Esophagus (tissue), 2 donors: ENCODE measurements around the gene PPFIBP1. TPM values are rescaled to one million over a fixed set of nuclear protein-coding genes. Genes with fewer than 3 reads are reported as not detected.

ENCODE experiments used
- H3K27ac ChIP-seq, 2 donors: one replicate each; pipeline ENCODE4 v1.5.1; 2013; ENCODE audit warnings: low read depth in 2 of 2, mild to moderate bottlenecking in 2 of 2, inconsistent platforms in 1 of 2, low read length in 1 of 2, moderate library complexity in 1 of 2
- H3K27me3 ChIP-seq, 2 donors: one replicate each; pipeline ENCODE4 v1.6.1; 2013; ENCODE audit warnings: low read length in 2 of 2, control low read depth in 1 of 2, mild to moderate bottlenecking in 1 of 2; ENCODE audit not compliant: insufficient read depth in 2 of 2, control insufficient read depth in 1 of 2
- H3K36me3 ChIP-seq, 2 donors: one replicate each; pipeline ENCODE4 v1.6.1; 2013; ENCODE audit warnings: low read length in 1 of 2; ENCODE audit not compliant: control insufficient read depth in 2 of 2, insufficient read depth in 2 of 2
- H3K4me1 ChIP-seq, 2 donors: one replicate each; pipeline ENCODE4 v1.6.1; 2013; ENCODE audit warnings: low read length in 1 of 2; ENCODE audit not compliant: control insufficient read depth in 2 of 2, insufficient read depth in 2 of 2
- H3K4me3 ChIP-seq, 2 donors: one replicate each; pipeline ENCODE4 v1.5.1; 2013; ENCODE audit warnings: low read length in 2 of 2, mild to moderate bottlenecking in 2 of 2, low read depth in 1 of 2, moderate library complexity in 1 of 2
- H3K9me3 ChIP-seq, 2 donors: one replicate each; pipeline ENCODE4 v1.6.1; 2013; ENCODE audit warnings: mild to moderate bottlenecking in 2 of 2, low read depth in 1 of 2, low read length in 1 of 2, moderate library complexity in 1 of 2; ENCODE audit not compliant: control insufficient read depth in 2 of 2, insufficient read depth in 1 of 2
- WGBS, 2 donors: extraction: QIAGEN DNeasy Blood & Tissue Kit; methylation state at CpG; one replicate each; pipeline ENCODE4 v1.1.7; 2013; 5-methylcytosine and 5-hydroxymethylcytosine counted together
- polyA plus RNA-seq, 2 donors: library from polyadenylated mRNA; stranded (reverse); fragments of 200-250 nt; gene quantifications; one replicate each; pipeline ENCODE4 v1.2.3, GENCODE V29; 2013
- donor health status: healthy with polysubstance abuse.
- donor health status: Bipolar disorder and iron deficiency.

PPFIBP1 gene
- polyA plus RNA-seq, 2 donors, result 12.0 to 13.4 TPM

GRCh38 chr12:27511031-27511722, 12.8 kb upstream of the PPFIBP1 start:
- no peak overlapping the region for H3K4me3 ChIP-seq
- no peaks in the 10 kb centered on the region for H3K36me3 ChIP-seq
- no peaks in the 10 kb centered on the region for H3K4me1 ChIP-seq
- H3K27ac ChIP-seq, result no peak overlapping the region
- no peaks in the 10 kb centered on the region for H3K27me3 ChIP-seq
- no peaks in the 10 kb centered on the region for H3K9me3 ChIP-seq
- WGBS, 2 donors, result 55 to 57% methylated on average over 6 of the region's 6 CpGs

GRCh38 chr12:27511723-27512045, 12.3 kb upstream of the PPFIBP1 start:
- H3K27ac ChIP-seq, result no peak overlapping the region
- H3K4me1 ChIP-seq, result no peaks in the 10 kb centered on the region
- H3K27me3 ChIP-seq, result no peaks in the 10 kb centered on the region
- no peaks in the 10 kb centered on the region for H3K36me3 ChIP-seq
- H3K4me3 ChIP-seq, result no peak overlapping the region
- H3K9me3 ChIP-seq, result no peaks in the 10 kb centered on the region
- 55 to 62% methylated on average over 3 of the region's 3 CpGs for WGBS, 2 donors

GRCh38 chr12:27513155-27513824, 10.7 kb upstream of the PPFIBP1 start:
- no peak overlapping the region for H3K27ac ChIP-seq
- no peak overlapping the region for H3K4me3 ChIP-seq
- H3K9me3 ChIP-seq, result no peaks in the 10 kb centered on the region
- WGBS, 2 donors, result 86 to 89% methylated on average over 7 of the region's 7 CpGs
- H3K4me1 ChIP-seq, result no peaks in the 10 kb centered on the region
- H3K27me3 ChIP-seq, result no peaks in the 10 kb centered on the region
- no peaks in the 10 kb centered on the region for H3K36me3 ChIP-seq

GRCh38 chr12:27515671-27516070, 8.3 kb upstream of the PPFIBP1 start:
- H3K4me3 ChIP-seq, result no peak overlapping the region
- no peak overlapping the region for H3K27ac ChIP-seq
- H3K9me3 ChIP-seq, result no peaks in the 10 kb centered on the region
- no peaks in the 10 kb centered on the region for H3K36me3 ChIP-seq
- 78 to 89% methylated on average over 9 of the region's 9 CpGs for WGBS, 2 donors
- H3K4me1 ChIP-seq, result no peaks in the 10 kb centered on the region
- H3K27me3 ChIP-seq, result no peaks in the 10 kb centered on the region

GRCh38 chr12:27516625-27517024, 7.4 kb upstream of the PPFIBP1 start:
- Histone ChIP-seq H3K4me3 (no peak overlapping the region), H3K4me1 (peaks cover 0 to 4% of the 10 kb centered on the region in 2 donors), H3K27me3 (no peaks in the 10 kb centered on the region), H3K27ac (no peak overlapping the region), H3K36me3 (no peaks in the 10 kb centered on the region), H3K9me3 (no peaks in the 10 kb centered on the region)
- 55 to 62% methylated on average over 4 of the region's 4 CpGs for WGBS, 2 donors

GRCh38 chr12:27517546-27517945, 6.5 kb upstream of the PPFIBP1 start:
- no peak overlapping the region for H3K4me3 ChIP-seq
- H3K27me3 ChIP-seq, result no peaks in the 10 kb centered on the region
- no peaks in the 10 kb centered on the region for H3K36me3 ChIP-seq
- WGBS, 2 donors, result 91 to 94% methylated on average over 3 of the region's 3 CpGs
- H3K27ac ChIP-seq, result no peak overlapping the region
- peaks cover 0 to 4% of the 10 kb centered on the region in 2 donors for H3K4me1 ChIP-seq
- no peaks in the 10 kb centered on the region for H3K9me3 ChIP-seq

GRCh38 chr12:27517961-27518665, 5.9 kb upstream of the PPFIBP1 start:
- Histone ChIP-seq H3K9me3 (no peaks in the 10 kb centered on the region), H3K27me3 (no peaks in the 10 kb centered on the region), H3K27ac (no peak overlapping the region), H3K4me3 (no peak overlapping the region), H3K36me3 (no peaks in the 10 kb centered on the region), H3K4me1 (peaks cover 0 to 4% of the 10 kb centered on the region in 2 donors)
- 74 to 75% methylated on average over 7 of the region's 7 CpGs for WGBS, 2 donors

GRCh38 chr12:27521066-27521465, 2.9 kb upstream of the PPFIBP1 start:
- H3K36me3 ChIP-seq, result no peaks in the 10 kb centered on the region
- no peaks in the 10 kb centered on the region for H3K27me3 ChIP-seq
- peaks cover 0 to 4% of the 10 kb centered on the region in 2 donors for H3K4me1 ChIP-seq
- WGBS, 2 donors, result 31 to 52% methylated on average over 4 of the region's 4 CpGs
- H3K4me3 ChIP-seq, result no peak overlapping the region
- H3K9me3 ChIP-seq, result no peaks in the 10 kb centered on the region
- no peak overlapping the region for H3K27ac ChIP-seq

- no peaks in the 10 kb centered on the region for H3K36me3 ChIP-seq
- H3K4me1 ChIP-seq, result peaks cover 3 to 4% of the 10 kb centered on the region in 2 donors
- H3K27me3 ChIP-seq, result no peaks in the 10 kb centered on the region
- WGBS, 2 donors, result 94 to 95% methylated on average over 4 of the region's 4 CpGs
- no peak overlapping the region for H3K27ac ChIP-seq
- no peaks in the 10 kb centered on the region for H3K9me3 ChIP-seq
- no peak overlapping the region for H3K4me3 ChIP-seq
Measured at GRCh38 chr12:27521981-27522380, 2.0 kb upstream of the PPFIBP1 start.
